GM19025 (cell line): Measurements from ENCODE around the gene METTL16.
"Not testable (repeated sequence)": the region's sequence is repeated elsewhere in the genome, so short reads cannot be mapped to it uniquely, and the experiment has no call there.

ENCODE experiments used
- ATAC-seq: cut with Tn5 transposase; IDR thresholded peaks from one replicate; pipeline ENCODE4 v1.9.1; 2021; ENCODE audit warnings: mild to moderate bottlenecking, low read depth, moderate library complexity; ENCODE audit not compliant: unreplicated experiment

METTL16 gene

DNA sequence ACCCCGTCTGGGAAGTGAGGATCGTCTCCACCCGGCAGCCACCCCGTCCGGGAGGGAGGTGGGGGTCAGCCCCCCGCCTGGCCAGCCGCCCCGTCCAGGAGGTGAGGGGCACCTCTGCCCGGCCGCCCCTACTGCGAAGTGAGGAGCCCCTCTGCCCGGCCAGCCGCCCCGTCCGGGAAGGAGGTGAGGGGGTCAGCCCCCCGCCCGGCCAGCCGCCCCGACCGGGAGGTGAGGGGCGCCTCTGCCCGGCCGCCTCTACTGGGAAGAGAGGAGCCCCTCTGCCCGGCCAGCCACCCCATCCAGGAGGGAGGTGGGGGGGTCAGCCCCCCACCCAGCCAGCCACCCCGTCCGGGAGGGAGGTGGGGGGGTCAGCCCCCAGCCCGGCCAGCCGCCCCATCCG, 4.7 kb downstream of the METTL16 start:
- ATAC-seq: not testable (repeated sequence)

DNA sequence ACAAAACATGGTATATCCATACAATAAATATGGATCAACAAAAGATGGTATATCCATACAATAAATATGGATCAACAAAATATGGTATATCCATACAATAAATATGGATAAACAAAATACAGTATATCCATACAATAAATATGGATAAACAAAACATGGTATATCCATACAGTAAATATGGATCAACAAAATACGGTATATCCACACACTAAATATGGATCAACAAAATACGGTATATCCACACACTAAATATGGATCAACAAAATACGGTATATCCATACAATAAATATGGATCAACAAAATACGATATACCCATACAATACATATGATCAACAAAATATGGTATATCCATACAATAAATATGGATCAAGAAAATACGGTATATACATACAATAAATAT, 8.1 kb downstream of the METTL16 start:
- no peak for ATAC-seq

DNA sequence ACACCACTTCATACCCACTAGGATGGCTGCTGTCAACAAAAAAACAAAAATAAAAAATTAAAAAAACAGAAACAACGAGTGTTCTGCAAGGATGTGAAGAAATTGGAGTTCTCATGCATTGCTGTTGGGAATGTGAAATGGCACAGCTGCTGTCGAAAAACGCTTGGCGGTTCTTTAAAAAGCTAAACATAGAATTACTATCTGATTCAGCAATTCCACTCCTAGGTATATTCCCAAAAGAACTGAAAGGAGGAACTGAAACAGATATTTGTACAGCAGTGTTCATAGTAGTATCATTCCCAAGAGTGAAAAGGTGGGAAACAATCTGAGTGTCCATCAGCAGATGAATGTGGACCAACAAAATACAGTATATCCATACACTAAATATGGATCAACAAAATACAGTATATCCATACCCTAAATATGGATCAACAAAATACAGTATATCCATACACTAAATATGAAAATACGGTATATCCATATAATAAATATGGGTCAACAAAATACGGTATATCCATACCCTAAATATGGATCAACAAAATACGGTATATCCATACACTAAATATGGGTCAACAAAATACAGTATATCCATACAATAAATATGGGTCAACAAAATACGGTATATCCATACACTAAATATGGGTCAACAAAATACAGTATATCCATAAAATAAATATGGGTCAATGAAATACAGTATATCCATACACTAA, 8.7 kb downstream of the METTL16 start:
- ATAC-seq: no peak

DNA sequence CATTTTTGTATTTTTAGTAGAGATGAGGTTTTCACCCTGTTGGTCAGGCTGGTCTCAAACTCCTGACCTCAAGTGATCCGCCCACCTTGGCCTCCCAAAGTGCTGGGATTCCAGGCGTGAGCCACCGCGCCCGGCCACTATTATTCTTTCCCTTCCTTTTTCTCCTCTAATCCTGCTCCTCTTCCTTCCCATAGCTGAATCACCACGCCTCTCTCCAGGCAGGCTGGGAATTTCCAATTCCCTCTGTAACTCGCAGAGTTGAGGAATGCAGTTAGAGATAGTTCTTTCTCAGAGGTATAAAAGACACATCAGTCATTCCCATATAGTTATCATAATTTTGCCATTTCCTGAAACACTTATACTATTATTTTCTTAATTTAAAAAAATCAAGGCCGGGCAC, 11.2 kb downstream of the METTL16 start:
- ATAC-seq: no peak

DNA sequence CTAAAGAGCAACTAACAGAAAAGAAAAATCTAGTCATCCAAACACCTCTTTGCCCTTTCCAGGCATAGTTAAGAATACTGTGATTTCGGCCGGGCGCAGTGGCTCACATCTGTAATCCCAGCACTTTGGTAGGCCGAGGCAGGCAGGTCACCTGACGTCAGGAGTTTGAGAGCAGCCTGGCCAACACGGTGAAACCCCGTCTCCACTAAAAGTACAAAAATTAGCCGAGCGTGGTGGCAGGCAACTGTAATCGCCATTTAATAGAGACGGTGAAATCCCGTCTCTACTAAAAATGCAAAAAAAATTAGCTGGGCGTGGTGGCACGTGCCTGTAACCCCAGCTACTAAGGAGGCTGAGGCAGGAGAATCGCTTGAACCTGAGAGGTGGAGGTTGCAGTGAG, 22.4 kb downstream of the METTL16 start:
- not testable (repeated sequence) for ATAC-seq

DNA sequence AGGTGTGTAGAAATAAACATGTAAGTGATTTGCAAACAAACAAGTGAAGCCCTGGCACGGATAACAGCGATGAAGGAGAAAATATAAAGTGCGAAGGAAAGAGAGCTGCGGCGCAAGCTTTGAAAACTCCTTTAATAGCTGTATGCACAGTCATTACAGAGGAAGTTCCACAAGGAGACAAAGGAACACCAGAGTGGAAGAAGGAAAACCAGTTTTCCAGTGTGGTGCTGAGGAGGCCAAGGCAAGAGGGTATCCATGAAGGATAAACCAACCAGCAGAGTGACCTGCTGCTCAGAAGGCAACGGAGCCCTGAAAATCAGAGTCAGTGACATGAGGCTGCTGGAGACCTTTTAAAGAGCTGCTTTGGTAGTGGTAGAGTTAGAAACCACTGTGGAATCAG, 24.4 kb downstream of the METTL16 start:
- no peak for ATAC-seq

DNA sequence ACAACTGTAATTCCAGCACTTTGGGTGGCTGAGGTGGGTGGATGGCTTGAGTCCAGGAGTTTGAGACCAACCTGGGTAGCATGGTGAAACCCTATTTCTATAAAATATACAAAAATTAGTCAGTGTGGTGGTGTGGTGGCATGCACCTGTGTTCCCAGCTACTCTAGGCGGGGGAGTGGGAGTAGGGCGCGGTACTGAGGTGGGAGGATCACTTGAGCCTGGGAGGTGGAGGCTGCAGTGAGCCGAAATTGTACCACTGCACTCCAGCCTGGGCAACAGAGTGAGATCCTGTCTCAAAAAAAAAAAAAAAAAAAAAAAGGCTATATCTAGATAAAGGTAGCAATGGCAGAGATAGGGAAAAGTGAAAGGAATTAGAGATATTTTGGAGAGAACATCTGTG, 25.0 kb downstream of the METTL16 start:
- not testable (repeated sequence) for ATAC-seq

DNA sequence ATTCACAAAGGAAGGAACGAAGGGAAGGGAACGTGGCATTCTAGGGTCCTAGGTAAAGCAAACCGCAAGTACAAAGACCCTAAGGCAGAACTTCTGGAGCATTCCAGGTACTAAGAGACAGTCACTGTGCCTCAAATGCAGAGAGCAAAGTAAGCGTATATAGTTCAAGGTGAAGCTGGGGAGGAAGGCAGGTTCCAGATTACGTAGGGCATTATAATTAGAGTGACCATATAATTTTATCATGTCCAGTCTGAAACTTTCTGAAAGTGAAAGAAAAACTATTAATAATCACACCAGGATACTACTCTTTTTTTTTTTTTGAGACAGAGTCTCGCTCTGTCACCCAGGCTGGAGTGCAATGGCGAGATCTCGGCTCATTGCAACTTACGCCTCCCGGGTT, 25.7 kb downstream of the METTL16 start:
- no peak for ATAC-seq

DNA sequence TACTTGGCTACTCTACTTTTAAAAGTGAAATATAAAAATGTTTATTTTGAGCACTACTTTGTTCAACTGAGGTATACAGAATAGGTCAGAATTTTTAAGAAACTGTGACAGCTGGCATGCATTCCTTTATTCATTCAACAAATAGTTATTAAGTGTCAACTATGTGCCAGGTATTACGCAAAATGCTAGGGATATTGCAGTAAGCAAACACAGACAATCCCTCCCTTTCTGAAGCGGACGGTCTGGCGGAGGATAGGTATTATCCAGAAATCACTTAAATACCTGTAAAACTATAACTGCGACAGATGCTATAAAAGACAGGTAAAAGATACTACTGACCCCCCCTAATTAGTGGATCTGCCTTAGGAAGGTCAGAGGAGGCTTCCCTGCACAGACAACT, 26.1 kb downstream of the METTL16 start:
- ATAC-seq: no peak

DNA sequence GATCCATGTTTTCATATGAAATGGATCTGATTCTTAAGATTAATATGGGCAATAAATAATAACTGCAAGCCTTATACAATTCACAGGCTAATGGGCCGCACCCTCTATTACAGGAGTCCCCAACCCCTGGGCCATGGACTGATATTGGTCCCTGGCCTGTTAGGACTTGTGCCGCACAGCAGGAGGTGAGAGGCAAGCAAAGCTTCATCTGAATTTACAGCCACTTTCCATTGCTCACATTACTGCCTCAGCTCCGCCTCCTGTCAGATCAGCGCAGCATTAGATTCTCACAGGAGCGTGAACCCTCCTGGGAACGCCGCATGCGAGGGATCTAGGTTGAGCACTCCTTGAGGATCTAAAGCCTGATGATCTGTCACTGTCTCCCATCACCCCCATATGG, 26.8 kb downstream of the METTL16 start:
- no peak for ATAC-seq

DNA sequence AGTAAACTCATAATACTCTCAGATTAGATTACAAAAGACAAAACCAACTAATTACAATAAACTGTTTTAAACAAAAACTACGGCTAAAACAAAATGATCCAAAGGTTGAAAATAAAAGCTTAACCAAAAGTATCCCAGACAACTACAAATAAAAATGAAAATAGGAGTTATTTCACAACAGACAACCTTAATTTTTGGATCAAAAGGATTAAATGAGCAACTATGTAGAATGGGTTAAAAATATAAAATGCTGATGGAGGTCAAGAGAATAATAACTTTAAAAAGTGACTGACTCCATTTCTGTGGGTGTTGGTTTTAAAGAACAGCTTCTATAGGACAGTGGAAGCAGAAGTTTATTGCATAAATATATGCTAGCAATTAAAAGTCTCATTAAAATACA, 28.6 kb downstream of the METTL16 start:
- ATAC-seq: no peak

DNA sequence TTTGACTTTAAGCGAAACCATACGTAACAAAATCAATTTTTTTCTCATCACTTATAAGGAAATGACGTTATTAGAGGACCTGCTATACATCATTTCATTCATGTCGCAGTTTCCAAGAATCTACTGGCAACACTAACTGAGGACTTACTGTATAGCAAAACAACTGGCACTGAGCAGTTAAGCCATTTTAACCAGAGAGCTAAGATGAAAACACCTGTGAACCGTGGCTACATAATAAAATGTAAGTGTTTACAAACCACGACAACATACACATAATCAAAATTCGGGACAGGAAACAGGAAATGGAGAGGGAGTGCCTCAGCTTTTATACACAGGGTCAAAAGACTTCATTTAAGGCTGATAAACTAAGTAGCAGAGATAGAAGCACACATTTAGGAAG, 29.5 kb downstream of the METTL16 start:
- no peak for ATAC-seq

DNA sequence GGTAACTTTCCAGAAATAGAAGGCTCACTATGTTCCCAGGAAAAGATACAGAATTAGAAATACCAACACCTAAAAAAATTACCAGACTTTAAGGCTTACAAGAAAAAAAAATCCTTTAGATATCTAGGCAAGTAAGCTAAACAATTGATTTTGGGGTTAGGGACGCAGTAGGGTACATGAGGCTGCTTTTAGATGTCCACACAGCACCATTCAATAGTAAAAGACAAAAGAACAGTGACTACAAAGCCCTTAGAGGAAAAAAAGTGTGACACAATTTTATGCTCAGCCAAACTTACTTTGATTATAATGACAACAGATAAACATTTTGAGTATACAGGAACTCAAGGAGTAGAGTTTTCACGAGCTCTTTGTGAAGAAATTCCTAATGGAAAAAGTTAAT, 29.9 kb downstream of the METTL16 start:
- no peak for ATAC-seq

DNA sequence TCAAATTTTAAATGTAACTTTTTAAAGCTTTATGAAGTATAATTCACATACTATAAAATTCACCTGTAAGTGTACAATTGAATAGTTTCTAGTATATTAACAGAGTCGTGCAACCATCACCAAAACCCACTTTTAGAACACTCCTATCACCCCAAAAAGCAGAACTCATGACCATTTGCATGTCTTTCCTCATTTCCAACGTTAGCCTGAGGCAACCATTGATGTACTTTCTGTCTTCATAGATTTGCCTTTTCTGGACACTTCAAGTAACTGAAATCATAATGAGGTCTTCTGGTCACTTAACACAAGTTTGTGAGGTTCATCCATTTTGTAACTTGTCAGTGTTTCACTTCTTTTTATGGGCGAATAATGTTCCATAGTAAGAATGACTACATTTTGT, 33.2 kb downstream of the METTL16 start:
- no peak for ATAC-seq

DNA sequence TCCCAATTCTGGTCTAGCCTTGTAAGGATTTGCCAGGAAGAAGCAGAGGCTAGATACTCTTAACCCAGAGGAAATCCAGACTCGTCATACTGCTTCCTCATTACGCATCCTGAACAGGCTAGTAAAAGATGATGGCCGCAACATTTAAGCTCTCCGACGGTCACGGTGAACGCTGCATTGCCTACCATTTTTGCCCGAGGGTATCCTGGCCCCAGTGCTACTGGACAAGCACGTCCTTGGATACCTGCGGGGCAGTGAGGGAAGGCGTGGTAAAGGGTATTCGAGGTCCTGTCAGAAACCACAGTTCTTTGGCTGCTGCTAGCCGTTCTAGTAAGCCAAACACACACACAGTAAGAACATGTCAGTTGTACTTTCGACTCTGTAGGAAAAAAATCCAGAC, 36.6 kb downstream of the METTL16 start:
- ATAC-seq: no peak

DNA sequence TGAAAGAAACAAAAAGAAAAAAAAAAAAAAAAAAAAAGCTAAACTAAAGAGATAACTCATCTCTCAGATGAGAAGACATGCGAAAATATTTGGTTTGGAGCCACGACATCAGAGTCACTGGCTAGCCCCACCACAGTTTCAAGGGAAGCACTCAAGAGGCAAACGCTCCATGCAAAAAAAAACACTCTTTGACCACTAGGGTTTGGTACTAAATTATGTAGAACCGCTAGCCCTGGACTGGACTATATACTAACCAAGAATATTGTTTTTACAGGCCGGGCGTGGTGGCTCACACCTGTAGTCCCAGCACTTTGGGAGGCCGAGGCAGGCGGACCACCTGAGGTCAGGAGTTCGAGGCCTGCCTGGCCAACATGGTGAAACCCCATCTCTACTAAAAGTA, 37.3 kb downstream of the METTL16 start:
- no peak for ATAC-seq

DNA sequence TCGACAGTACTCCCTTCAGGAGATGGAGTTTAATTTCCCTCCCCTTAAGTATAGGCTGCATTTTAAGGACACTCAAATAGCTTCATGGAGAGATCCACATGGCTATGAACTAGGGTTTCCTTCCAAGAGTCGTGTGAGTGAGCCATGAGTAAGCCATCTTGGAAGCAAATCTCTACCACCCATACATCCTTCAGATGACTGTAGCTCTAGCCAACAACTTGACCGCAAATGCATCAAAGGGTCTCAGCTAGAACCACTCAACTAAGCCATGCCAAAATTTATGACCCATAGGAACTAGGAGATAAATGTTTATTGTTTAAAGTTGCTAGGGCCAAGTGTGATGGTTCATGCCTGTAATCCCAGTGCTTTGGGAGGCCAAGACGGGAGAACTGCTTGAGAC, 43.4 kb downstream of the METTL16 start:
- no peak for ATAC-seq

DNA sequence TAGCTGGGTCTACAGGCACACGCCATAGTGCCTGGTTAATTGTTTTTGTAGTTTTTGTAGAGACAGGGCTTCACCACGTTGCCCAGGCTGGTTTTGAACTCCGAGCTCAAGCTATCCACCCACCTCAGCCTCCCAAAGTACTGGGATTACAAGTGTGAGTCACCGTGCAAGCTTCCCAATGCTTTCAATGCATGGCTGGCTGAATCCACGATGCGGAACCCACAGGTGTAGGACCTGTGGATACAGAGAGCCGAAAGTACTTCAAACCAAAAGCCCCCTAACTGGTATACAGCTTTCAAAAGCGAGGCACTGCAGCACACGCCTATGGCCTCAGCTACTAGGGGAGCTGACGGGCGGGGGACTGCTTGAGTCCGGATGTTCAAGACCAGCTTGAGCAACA, 44.8 kb downstream of the METTL16 start:
- no peak for ATAC-seq

DNA sequence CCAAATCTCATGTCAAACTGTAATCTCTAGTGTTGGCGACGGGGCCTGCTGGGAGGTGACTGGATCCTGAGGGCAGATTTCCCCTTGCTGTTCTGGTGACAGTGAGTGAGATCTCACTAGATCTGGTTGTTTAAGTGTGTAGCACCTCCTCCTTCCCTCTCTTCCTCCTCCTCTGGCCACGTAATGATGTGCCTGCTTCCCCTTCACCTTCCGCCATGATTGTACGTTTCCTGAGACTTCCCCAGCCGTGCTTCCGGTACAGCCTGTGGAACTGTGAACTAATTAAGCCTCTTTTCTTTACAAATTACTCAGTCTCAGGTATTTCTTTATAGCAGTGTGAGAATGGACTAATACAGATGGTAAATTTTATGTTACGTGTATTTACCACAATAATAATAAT, 49.2 kb downstream of the METTL16 start:
- ATAC-seq: no peak

DNA sequence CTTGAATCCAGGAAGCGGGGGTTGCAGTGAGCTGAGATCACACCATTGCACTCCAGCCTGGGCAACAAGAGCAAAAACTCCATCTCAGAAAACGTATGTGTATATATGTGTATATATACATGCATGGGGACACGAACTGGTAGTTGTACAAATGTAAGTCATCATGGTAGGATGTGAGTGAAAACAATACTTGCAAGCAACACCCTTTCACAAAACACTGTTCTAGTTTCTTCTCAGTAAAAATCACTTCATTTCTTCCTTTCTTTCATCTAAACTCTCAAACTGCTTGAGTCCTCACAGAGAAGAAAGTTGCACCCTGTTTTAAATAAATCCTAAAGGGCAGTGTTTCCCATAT, 51.8 kb downstream of the METTL16 start:
- no peak for ATAC-seq

DNA sequence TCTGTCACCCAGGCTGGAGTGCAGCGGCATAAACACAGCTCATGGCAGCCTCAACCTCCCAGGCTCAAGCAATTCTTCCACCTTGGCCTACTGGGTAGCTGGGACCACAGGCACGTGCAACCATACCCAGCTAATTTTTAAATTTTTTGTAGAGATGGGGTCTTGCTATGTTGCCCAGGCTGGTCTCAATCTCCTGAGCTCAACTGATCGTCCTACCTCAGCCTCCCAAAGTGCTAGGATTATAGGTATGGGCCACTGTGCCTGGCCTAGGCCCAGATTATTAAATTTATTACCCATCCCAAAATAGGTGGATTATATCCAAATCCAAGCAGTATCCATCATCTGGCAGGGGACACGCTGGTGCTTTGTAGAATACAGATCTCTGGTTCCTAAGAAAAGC, 53.8 kb downstream of the METTL16 start:
- ATAC-seq: no peak

DNA sequence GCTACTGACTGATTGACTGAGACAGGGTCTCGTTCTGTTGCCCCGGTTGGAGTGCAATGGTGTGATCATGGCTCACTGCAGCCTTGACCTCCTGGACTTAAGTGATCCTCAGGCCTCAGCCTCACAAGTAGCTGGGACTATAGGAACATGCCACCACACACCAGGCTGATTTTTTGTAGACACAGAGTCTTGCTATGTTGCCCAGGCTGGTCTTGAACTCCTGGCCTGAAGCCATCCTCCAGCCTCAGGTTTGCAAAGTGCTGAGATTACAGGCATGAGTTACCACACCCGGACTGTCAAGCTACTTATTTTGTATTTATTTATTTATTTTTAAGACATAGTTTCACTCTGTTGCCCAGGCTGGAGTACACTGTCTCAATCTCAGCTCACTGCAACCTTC, 55.2 kb downstream of the METTL16 start:
- ATAC-seq: no peak

DNA sequence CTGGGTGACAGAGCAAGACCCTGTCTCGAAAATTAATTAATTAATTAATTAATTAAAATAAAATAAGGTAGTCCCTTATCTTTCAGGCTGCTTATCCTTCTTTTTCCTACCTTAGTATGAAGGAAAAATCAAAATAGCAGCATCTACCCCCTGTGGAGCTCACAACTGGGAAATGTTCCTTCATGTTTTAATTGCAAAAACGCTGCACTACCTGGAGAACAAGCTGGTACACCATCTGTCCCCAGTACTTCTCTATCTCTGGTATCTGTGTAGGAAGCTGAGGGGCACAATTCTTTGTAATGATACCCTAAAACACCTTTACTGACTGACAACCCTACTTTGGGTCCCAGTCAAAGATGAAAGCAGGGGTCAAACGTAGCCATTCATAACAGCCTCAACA, 55.7 kb downstream of the METTL16 start:
- no peak for ATAC-seq
